Right lobe of liver (tissue), 4 donors: Measurements from ENCODE around the gene PHLDB2.

ENCODE experiments used
- POLR2A ChIP-seq: fragments of 450-650 bp; IDR thresholded peaks from one replicate; pipeline ENCODE4 v1.6.1; 2017; ENCODE audit warnings: antibody characterized with exemption, mild to moderate bottlenecking
- TF ChIP-seq, protein P1 (sequence below), 4 donors: fragments of 200-600 bp in 3 of 4; fragments of 450-650 bp in 1 of 4; IDR thresholded peaks; one replicate each; pipeline versions ENCODE4 v1.5.1 to v1.8.0; 2016 to 2022; ENCODE audit warnings: antibody characterized with exemption in 4 of 4, mild to moderate bottlenecking in 2 of 4
- donor health status: DM: no; HTN: no; CAD: no.
- donor health status: DM: no; HTN: no; CAD: no.
- donor health status: DM: no; HTN: yes; CAD: no.

DNA sequence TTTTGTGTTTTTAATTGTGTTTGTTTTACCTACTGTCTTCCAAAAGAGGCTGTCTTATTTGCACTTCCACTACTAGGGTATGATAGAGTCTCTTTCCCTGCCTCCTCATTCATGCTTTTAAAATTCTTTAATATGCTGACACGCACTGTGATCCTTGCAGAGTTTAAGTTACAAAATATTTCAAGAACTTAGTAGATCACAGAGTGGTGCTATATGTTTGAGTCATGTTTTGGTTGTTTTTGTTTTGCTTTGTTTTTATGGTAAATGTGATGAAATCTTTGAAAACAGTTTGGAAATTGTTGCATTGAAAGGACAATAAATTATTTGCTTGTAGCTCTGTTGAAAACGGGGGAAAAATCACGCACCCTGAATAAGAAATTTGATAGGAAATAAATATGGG, 113.8 kb downstream of the PHLDB2 start:
- TF ChIP-seq, protein P1, sequence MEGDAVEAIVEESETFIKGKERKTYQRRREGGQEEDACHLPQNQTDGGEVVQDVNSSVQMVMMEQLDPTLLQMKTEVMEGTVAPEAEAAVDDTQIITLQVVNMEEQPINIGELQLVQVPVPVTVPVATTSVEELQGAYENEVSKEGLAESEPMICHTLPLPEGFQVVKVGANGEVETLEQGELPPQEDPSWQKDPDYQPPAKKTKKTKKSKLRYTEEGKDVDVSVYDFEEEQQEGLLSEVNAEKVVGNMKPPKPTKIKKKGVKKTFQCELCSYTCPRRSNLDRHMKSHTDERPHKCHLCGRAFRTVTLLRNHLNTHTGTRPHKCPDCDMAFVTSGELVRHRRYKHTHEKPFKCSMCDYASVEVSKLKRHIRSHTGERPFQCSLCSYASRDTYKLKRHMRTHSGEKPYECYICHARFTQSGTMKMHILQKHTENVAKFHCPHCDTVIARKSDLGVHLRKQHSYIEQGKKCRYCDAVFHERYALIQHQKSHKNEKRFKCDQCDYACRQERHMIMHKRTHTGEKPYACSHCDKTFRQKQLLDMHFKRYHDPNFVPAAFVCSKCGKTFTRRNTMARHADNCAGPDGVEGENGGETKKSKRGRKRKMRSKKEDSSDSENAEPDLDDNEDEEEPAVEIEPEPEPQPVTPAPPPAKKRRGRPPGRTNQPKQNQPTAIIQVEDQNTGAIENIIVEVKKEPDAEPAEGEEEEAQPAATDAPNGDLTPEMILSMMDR (IDR thresholded peaks at IDR 0.05): no peak
- no peak for TF ChIP-seq POLR2A
